Measurements from ENCODE around the gene TP53BP2. TPM values are rescaled to one million over a fixed set of nuclear protein-coding genes. Genes with fewer than 3 reads are reported as not detected.
"Not testable (repeated sequence)": the region's sequence is repeated elsewhere in the genome, so short reads cannot be mapped to it uniquely, and the experiment has no call there.

TP53BP2 gene
- 26.9 TPM for total RNA-seq
- long read RNA-seq, partial matches to known transcripts, result 5 of 7 reads
- long read RNA-seq, other reads (novel, unspliced or antisense), result 2 of 7 reads

- DNase-seq (ENCODE audit: low spot score), result peak; percentile 97
These were observed at the start of gene TP53BP2 for GRCh38 chr1:223845810-223846682. Gene TP53BP2, minus strand, starts transcription at chr1:223845947. Its CDS starts 267 bp downstream, at chr1:223845680.

GRCh38 chr1:223890494-223890893 is 44.7 kb upstream of the TP53BP2 start:
- DNase-seq (ENCODE audit: low spot score), result not testable (repeated sequence)

GRCh38 chr1:223889319-223889718 is 43.6 kb upstream of the TP53BP2 start:
- not testable (repeated sequence) for DNase-seq (ENCODE audit: low spot score)

- no peak for DNase-seq (ENCODE audit: low spot score)
These were observed 42.1 kb upstream of the TP53BP2 start for GRCh38 chr1:223887747-223888418.

GRCh38 chr1:223886516-223886921 is 40.8 kb upstream of the TP53BP2 start:
- no peak for DNase-seq (ENCODE audit: low spot score)

GRCh38 chr1:223885614-223886013 is 39.9 kb upstream of the TP53BP2 start:
- no peak for DNase-seq (ENCODE audit: low spot score)

GRCh38 chr1:223878598-223879325 is 33.0 kb upstream of the TP53BP2 start:
- DNase-seq (ENCODE audit: low spot score), result no peak

- no peak for DNase-seq (ENCODE audit: low spot score)
These were observed 32.1 kb upstream of the TP53BP2 start for GRCh38 chr1:223877804-223878203.

GRCh38 chr1:223876590-223876989 is 30.8 kb upstream of the TP53BP2 start:
- DNase-seq (ENCODE audit: low spot score), result no peak

- DNase-seq (ENCODE audit: low spot score), result no peak
These were observed 27.3 kb upstream of the TP53BP2 start for GRCh38 chr1:223873044-223873443.

GRCh38 chr1:223872308-223872901 is 26.7 kb upstream of the TP53BP2 start:
- DNase-seq (ENCODE audit: low spot score), result no peak

GRCh38 chr1:223870617-223871574 is 25.1 kb upstream of the TP53BP2 start:
- no peak for DNase-seq (ENCODE audit: low spot score)

GRCh38 chr1:223864599-223865368 is 19.0 kb upstream of the TP53BP2 start:
- not testable (repeated sequence) for DNase-seq (ENCODE audit: low spot score)

- no peak for DNase-seq (ENCODE audit: low spot score)
These were observed 18.3 kb upstream of the TP53BP2 start for GRCh38 chr1:223864084-223864483.

GRCh38 chr1:223861904-223862303 is 16.2 kb upstream of the TP53BP2 start:
- DNase-seq (ENCODE audit: low spot score), result no peak

GRCh38 chr1:223860051-223860622 is 14.4 kb upstream of the TP53BP2 start:
- DNase-seq (ENCODE audit: low spot score), result no peak

- DNase-seq (ENCODE audit: low spot score), result no peak
These were observed 13.3 kb upstream of the TP53BP2 start for GRCh38 chr1:223859058-223859457.

- DNase-seq (ENCODE audit: low spot score), result no peak
These were observed 10.6 kb upstream of the TP53BP2 start for GRCh38 chr1:223856386-223856785.

GRCh38 chr1:223853748-223854147 is 8.0 kb upstream of the TP53BP2 start:
- no peak for DNase-seq (ENCODE audit: low spot score)
